Stimulated activated CD8-positive, alpha-beta memory T cell treated with anti-CD3 and anti-CD28 coated beads, Interleukin-12 subunit alpha, Interleukin-12 subunit beta, amount 100 ng/mL, for 24 hours (primary cell): ENCODE measurements around the gene CCNI2.
"Not testable (repeated sequence)": the region's sequence is repeated elsewhere in the genome, so short reads cannot be mapped to it uniquely, and the experiment has no call there.

ENCODE experiments used
- DNase-seq: peaks from one replicate; pipeline ENCODE4 v3.0.0-alpha.2; 2020; ENCODE audit errors: extremely low read depth

CCNI2 gene

DNA sequence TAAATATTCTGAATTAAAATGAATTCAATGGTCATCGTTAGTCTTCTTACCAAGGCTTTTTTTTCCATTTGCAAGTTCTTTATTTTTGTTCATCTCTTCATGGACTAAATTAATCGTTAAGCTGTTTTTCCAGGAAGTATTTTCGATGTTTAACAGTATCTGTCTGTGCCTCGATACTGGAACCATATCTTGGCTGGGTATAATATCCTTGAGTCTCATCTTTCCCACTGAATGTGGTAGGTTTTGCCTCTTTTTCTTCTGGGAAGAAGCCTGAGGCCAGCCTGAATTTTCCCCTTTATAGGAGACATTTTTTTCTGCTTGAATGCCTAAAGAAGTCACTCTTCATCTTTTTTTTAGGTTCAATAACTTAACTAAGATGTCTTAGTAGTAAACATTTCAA lies 33.8 kb downstream of the CCNI2 start:
- no peak for DNase-seq

GRCh38 chr5:132782101-132782500 lies 34.9 kb downstream of the CCNI2 start:
- no peak for DNase-seq

DNA sequence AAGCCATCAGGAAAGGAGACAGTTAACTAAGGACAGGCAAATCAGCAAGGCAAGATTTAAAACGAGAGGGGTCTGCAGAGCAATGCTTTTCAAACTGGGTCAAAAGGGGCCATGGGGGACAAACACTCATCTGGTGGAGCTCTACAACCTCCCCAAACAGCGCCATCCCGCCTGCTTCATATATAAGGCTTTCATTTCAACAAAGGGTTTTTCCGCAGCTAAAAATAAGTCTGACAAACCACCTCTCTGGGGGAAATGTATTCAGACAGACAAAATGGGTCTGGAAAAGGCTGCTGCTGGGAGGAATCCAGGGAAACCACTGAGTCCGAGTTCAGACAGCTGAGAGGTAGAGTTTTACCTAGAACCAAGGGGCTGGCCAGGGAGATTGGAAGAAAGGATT lies 38.1 kb downstream of the CCNI2 start:
- DNase-seq, result no peak

- no peak for DNase-seq
These were observed 38.6 kb downstream of the CCNI2 start for GRCh38 chr5:132785864-132786263.

DNA sequence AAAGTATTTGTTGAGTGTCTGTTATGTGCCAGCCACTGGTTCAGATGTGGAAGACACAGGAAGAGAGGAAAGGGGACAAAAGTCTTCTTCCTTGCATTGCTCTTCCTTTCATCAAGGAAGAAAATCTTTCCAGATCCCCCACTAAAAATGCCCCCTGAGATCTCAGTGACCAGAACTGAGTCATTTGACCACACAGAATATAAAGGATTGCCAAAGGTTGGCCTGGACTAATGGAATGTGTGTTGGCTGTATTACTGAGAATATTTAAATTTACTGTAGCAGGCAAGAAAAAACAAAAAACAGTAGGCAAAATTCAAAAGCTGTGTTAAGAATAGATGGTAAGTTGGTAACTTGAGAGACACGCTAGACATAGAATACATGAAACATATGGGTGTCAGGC lies 39.9 kb downstream of the CCNI2 start:
- DNase-seq, result no peak

GRCh38 chr5:132788508-132788907 lies 41.3 kb downstream of the CCNI2 start:
- no peak for DNase-seq

DNA sequence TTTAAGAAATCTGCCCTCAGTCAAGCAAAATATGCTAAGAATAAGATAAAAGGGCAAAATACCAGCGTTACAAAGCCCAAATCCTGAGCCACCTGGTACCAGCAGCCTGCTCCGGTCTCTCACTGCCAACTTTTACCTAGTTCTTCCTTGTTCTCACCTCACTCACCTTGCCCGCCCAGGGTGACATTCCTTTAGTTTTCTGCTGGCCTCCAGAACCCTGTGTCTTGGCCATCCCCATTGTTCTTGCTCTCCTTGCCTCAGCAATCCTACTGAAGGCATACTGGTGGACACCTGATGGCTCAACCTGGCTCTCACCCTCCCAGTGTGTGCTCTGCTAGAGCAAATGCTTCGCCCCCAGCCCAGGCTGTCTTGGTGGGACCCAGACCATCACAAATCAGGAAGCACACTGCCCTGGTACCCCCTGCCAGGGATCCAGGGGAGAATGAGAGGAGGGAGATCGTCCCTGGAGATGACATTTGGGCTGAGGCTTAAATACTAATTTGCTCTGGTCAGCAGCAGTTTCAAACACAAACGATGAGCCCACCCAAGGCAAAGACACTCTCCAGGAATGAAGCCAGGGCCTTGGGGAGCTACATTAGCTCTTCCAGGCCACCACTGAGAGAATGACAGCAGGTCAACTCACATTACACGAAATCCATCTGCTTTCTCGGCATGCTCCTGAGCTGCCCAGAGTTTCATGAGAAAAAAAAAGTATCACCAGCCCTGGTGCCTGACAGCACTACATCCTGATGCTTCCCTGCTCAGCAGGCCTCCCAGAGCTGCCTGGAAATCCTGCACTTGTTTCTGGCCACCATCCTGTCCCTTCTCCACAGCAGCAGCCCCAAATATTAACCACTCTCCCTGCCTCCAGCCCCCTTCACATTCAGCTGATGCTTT lies 42.0 kb downstream of the CCNI2 start:
- no peak for DNase-seq

GRCh38 chr5:132790201-132790865 lies 43.1 kb downstream of the CCNI2 start:
- no peak for DNase-seq

- DNase-seq, result no peak
These were observed 43.8 kb downstream of the CCNI2 start for GRCh38 chr5:132791026-132791425.

GRCh38 chr5:132797651-132798050 lies 50.4 kb downstream of the CCNI2 start:
- no peak for DNase-seq

- no peak for DNase-seq
These were observed 52.2 kb downstream of the CCNI2 start for GRCh38 chr5:132799392-132799791.

DNA sequence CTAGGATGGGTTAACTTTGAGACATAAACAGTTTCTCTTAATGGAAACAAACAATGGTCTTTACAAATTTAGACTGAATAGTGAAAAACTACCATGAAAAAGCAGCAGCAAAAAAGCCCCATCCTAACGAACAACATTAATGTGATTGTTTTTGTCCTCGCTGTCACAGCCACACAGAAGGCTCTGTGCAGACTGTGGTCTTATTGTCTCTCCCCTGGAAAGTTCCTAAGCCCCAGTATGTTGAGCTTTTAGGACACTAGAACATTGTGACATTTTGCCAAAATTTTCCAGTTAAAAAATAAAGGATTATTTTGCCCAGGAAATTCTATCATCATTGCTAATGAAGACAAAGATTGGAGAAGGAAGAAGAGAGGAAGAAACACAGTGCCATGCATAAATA lies 53.3 kb downstream of the CCNI2 start:
- no peak for DNase-seq

DNA sequence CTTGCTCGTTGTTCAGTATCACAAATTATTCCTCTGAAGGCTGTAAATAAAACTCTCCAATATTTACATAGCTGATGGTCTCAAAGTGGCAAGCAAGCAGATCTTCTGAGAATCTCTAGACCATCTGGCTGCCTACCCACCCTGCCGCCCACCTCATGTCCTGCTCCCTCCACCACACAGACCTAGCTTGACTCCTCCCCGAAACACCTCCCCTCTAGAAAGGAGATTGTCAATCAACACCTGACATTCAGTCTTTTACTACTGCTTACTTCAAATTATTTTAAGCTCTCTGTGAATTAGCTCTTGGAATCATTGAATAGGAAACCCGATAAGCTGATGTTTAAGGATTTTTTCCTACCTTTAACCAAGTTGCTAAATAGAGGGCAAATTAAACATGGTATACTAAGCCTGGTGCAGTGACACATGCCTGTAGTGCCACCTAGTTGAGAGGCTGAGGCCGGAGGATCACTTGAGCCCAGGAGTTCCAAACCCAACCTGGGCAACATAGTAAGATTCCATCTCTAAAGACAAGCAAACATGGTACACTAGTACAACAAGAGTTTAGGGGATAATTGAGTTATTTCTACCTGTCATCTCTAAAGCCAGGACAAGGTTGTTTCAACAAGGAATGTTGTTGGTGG lies 54.9 kb downstream of the CCNI2 start:
- no peak for DNase-seq

DNA sequence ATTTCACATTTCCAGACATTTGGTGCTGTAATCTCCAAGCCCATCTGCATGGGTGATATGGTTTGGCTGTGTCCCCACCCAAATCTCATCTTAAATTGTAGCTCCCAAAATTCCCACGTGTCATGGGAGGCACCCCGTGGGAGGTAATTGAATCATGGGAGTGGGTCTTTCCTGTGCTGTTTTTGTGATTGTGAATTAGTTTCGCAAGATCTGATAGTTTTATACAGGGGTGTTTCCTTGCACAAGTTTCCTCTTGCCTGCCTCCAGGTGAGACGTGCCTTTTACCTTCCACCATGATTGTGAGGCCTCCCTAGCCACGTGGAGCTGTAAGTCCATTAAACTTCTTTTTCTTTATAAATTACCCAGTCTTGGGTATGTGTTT lies 55.5 kb downstream of the CCNI2 start:
- not testable (repeated sequence) for DNase-seq
